Spleen (tissue), 11 donors: Measurements from ENCODE around the gene AP5Z1. TPM values are rescaled to one million over a fixed set of nuclear protein-coding genes. Genes with fewer than 3 reads are reported as not detected.
A peak's percentile ranks its signal among the peaks of the same experiment; 100 is the strongest.

ENCODE experiments used
- DNase-seq: peaks from one replicate; pipeline ENCODE4 v3.0.0-alpha.2; 2020
- H3K27ac ChIP-seq, 8 donors: fragments of 200-600 bp; sonication (generic) in 7 of 8; 1 replicate in 4 of 8; 2 replicates in 4 of 8; pipeline versions ENCODE4 v1.5.0 to v1.8.0; 2016 to 2021; ENCODE audit warnings: inconsistent platforms in 4 of 8, mild to moderate bottlenecking in 4 of 8, moderate library complexity in 1 of 8
- H3K27me3 ChIP-seq, 7 donors: fragments of 200-600 bp; sonication (generic) in 6 of 7; replicated peaks in 1 of 7; 1 replicate in 4 of 7; 2 replicates in 3 of 7; pipeline versions ENCODE4 v1.5.0 to v1.8.0; 2016 to 2021; ENCODE audit warnings: inconsistent platforms in 3 of 7, mild to moderate bottlenecking in 1 of 7
- H3K36me3 ChIP-seq, 6 donors: fragments of 200-600 bp; sonication (generic) in 5 of 6; 1 replicate in 4 of 6; 2 replicates in 2 of 6; pipeline versions ENCODE4 v1.5.0 to v1.8.0; 2016 to 2021; ENCODE audit warnings: inconsistent platforms in 2 of 6
- H3K4me1 ChIP-seq, 6 donors: fragments of 200-600 bp; sonication (generic) in 5 of 6; 1 replicate in 3 of 6; 2 replicates in 3 of 6; pipeline versions ENCODE4 v1.5.0 to v1.8.0; 2016 to 2021; ENCODE audit warnings: inconsistent platforms in 3 of 6
- H3K4me3 ChIP-seq, 8 donors: fragments of 200-600 bp; sonication (generic) in 7 of 8; 1 replicate in 4 of 8; 2 replicates in 4 of 8; pipeline versions ENCODE4 v1.5.0 to v1.8.0; 2016 to 2021; ENCODE audit warnings: inconsistent platforms in 4 of 8, mild to moderate bottlenecking in 4 of 8, moderate library complexity in 2 of 8
- H3K9me3 ChIP-seq, 8 donors: fragments of 200-600 bp; sonication (generic) in 7 of 8; 1 replicate in 4 of 8; 2 replicates in 4 of 8; pipeline versions ENCODE4 v1.5.0 to v1.8.0; 2016 to 2021; ENCODE audit warnings: inconsistent platforms in 4 of 8
- POLR2A ChIP-seq, 3 donors: fragments of 450-650 bp; IDR thresholded peaks; one replicate each; pipeline ENCODE4 v1.5.1; 2017; ENCODE audit warnings: antibody characterized with exemption in 3 of 3, mild to moderate bottlenecking in 1 of 3
- POLR2AphosphoS5 ChIP-seq, 3 donors: sonication (generic); formaldehyde crosslinking; IDR thresholded peaks; one replicate each; pipeline ENCODE4 v1.5.1; 2017; ENCODE audit warnings: antibody characterized with exemption in 3 of 3
- WGBS, 5 donors: extraction: QIAGEN DNeasy Blood & Tissue Kit in 3 of 5; methylation state at CpG; one replicate each; pipeline versions ENCODE4 v1.1.5 to v1.1.7; 2013 to 2018; 5-methylcytosine and 5-hydroxymethylcytosine counted together
- intact Hi-C: fragments of 100-400 bp; cut with DNase I; formaldehyde crosslinking; loops from one replicate; pipeline ENCODE4 v1.15.0; 2023; ENCODE audit warnings: low total_unique reads
- polyA plus RNA-seq, 3 donors: library from polyadenylated mRNA; stranded (reverse); fragments of 200-250 nt; gene quantifications; one replicate each; pipeline ENCODE4 v1.2.1, GENCODE V29; 2013
- total RNA-seq, 7 donors: library from RNA; depleted of rRNA in 3 of 7; stranded (reverse); fragments of >200 nt in 3 of 7; fragmentation: NEBNext Ultra II Directional in 4 of 7; extraction: Animal tissue kit (Norgen Biotek cat#: 25700) in 4 of 7; gene quantifications; one replicate each; pipeline versions ENCODE4 v1.1.0 to v1.2.1, GENCODE V29; 2016 to 2021
- TF ChIP-seq, protein P1 (sequence below), 11 experiments: fragments of 200-600 bp in 7 of 11; fragments of 450-650 bp in 4 of 11; sonication (generic) in 4 of 11; IDR thresholded peaks in 8 of 11; conservative IDR thresholded peaks in 3 of 11; 1 replicate in 7 of 11; 2 replicates in 4 of 11; pipeline versions ENCODE4 v1.4.0 to v1.8.0; 2016 to 2021; ENCODE audit warnings: antibody characterized with exemption in 11 of 11, inconsistent platforms in 4 of 11, mild to moderate bottlenecking in 1 of 11
- donor health status: healthy with polysubstance abuse.
- donor health status: DM: no; HTN: no; CAD: no; lungs with moderate emphysema.
- donor health status: DM: no; HTN: no; CAD: no.
- donor health status: Bipolar disorder and iron deficiency.
- donor health status: healthy.
- donor health status: DM: no; HTN: no; CAD: no.
- donor health status: DM: yes; HTN: yes; CAD: no.

Gene AP5Z1
- total and polyA plus RNA-seq, 10 donors: 39.3 to 156 (median 64.7) TPM

- TF ChIP-seq, protein P1, sequence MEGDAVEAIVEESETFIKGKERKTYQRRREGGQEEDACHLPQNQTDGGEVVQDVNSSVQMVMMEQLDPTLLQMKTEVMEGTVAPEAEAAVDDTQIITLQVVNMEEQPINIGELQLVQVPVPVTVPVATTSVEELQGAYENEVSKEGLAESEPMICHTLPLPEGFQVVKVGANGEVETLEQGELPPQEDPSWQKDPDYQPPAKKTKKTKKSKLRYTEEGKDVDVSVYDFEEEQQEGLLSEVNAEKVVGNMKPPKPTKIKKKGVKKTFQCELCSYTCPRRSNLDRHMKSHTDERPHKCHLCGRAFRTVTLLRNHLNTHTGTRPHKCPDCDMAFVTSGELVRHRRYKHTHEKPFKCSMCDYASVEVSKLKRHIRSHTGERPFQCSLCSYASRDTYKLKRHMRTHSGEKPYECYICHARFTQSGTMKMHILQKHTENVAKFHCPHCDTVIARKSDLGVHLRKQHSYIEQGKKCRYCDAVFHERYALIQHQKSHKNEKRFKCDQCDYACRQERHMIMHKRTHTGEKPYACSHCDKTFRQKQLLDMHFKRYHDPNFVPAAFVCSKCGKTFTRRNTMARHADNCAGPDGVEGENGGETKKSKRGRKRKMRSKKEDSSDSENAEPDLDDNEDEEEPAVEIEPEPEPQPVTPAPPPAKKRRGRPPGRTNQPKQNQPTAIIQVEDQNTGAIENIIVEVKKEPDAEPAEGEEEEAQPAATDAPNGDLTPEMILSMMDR (IDR thresholded peaks at IDR 0.05 in 8 of 11, conservative IDR thresholded peaks at IDR 0.05 in 3 of 11): no peak
- TF ChIP-seq POLR2A (IDR thresholded peaks at IDR 0.05): no peak
- TF ChIP-seq POLR2AphosphoS5 (IDR thresholded peaks at IDR 0.05): no peak
- Histone ChIP-seq H3K27ac (no peak overlapping the region), H3K4me3 (no peak overlapping the region), H3K4me1 (peaks cover 0 to 17% (median 10%) of the 10 kb centered on the region in 6 donors), H3K27me3 (peaks cover 0 to 58% (median 11%) of the 10 kb centered on the region in 7 donors), H3K9me3 (no peaks in the 10 kb centered on the region), H3K36me3 (no peaks in the 10 kb centered on the region)
- DNase-seq: peak; percentile 50
- 63 to 76% (median 76%) methylated on average over 17 of the region's 17 CpGs for WGBS, 5 donors
- intact Hi-C loops: no loop called here
These were observed 31.7 kb downstream of the AP5Z1 start for GRCh38 chr7:4806983-4807597.

- H3K36me3 ChIP-seq: no peaks in the 10 kb centered on the region
- peaks cover 0 to 17% (median 10%) of the 10 kb centered on the region in 6 donors for H3K4me1 ChIP-seq
- no peak for DNase-seq
- no peak overlapping the region for H3K4me3 ChIP-seq
- H3K27me3 ChIP-seq: peaks cover 0 to 58% (median 11%) of the 10 kb centered on the region in 7 donors
- WGBS, 5 donors: 7 to 28% (median 15%) methylated on average over 5 of the region's 5 CpGs
- H3K9me3 ChIP-seq: no peaks in the 10 kb centered on the region
- TF ChIP-seq POLR2AphosphoS5 (IDR thresholded peaks at IDR 0.05) (no peak), POLR2A (IDR thresholded peaks at IDR 0.05) (no peak)
- TF ChIP-seq, protein P1 (IDR thresholded peaks at IDR 0.05 in 8 of 11, conservative IDR thresholded peaks at IDR 0.05 in 3 of 11): no peak
- intact Hi-C loops: no loop called here
- H3K27ac ChIP-seq: no peak overlapping the region
These were observed 32.2 kb downstream of the AP5Z1 start for GRCh38 chr7:4807598-4808016.

GRCh38 chr7:4808026-4808425 is 32.6 kb downstream of the AP5Z1 start:
- H3K4me3 ChIP-seq: no peak overlapping the region
- peaks cover 0 to 17% (median 10%) of the 10 kb centered on the region in 6 donors for H3K4me1 ChIP-seq
- no peak for DNase-seq
- 50 to 65% (median 63%) methylated on average over 5 of the region's 5 CpGs for WGBS, 5 donors
- H3K27ac ChIP-seq: no peak overlapping the region
- intact Hi-C loops: no loop called here
- TF ChIP-seq POLR2A (IDR thresholded peaks at IDR 0.05): no peak
- TF ChIP-seq, protein P1 (IDR thresholded peaks at IDR 0.05 in 8 of 11, conservative IDR thresholded peaks at IDR 0.05 in 3 of 11): no peak
- TF ChIP-seq POLR2AphosphoS5 (IDR thresholded peaks at IDR 0.05): no peak
- H3K9me3 ChIP-seq: peaks cover 0 to 3% (median 0%) of the 10 kb centered on the region in 8 donors
- H3K36me3 ChIP-seq: no peaks in the 10 kb centered on the region
- H3K27me3 ChIP-seq: peaks cover 0 to 59% (median 11%) of the 10 kb centered on the region in 7 donors

DNA sequence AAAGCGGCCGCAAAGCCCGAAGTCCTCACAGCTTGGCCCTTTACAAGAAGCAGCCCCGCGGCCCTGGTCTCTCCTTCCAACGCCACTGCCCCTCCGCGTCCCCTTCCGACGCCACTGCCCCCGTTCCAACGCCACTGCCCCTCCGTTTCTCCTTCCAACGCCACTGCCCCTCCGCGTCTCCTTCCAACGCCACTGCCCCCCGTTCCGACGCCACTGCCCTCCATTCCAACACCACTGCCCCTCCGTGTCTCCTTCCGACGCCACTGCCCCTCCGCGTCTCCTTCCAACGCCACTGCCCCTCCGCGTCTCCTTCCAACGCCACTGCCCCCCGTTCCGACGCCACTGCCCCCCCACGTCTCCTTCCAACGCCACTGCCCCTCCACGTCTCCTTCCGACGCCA is 33.1 kb downstream of the AP5Z1 start:
- WGBS, 5 donors: 65 to 82% (median 78%) methylated on average over 31 to 37 of the region's 37 CpGs
- no peak for TF ChIP-seq POLR2A (IDR thresholded peaks at IDR 0.05)
- TF ChIP-seq, protein P1 (IDR thresholded peaks at IDR 0.05 in 8 of 11, conservative IDR thresholded peaks at IDR 0.05 in 3 of 11): no peak
- TF ChIP-seq POLR2AphosphoS5 (IDR thresholded peaks at IDR 0.05): no peak

More for the DNA sequence above, 33.1 kb downstream of the AP5Z1 start:
- peaks cover 0 to 64% (median 11%) of the 10 kb centered on the region in 7 donors for H3K27me3 ChIP-seq
- intact Hi-C loops: no loop called here
- DNase-seq: no peak
- no peaks in the 10 kb centered on the region for H3K36me3 ChIP-seq
- no peak overlapping the region for H3K27ac ChIP-seq
- H3K4me1 ChIP-seq: peaks cover 0 to 17% (median 10%) of the 10 kb centered on the region in 6 donors
- peaks cover 0 to 4% (median 0%) of the 10 kb centered on the region in 8 donors for H3K9me3 ChIP-seq
- H3K4me3 ChIP-seq: no peak overlapping the region
